Keratinocyte (primary cell): ENCODE results near the gene TXNDC12. TPM values are rescaled to one million over a fixed set of nuclear protein-coding genes. Genes with fewer than 3 reads are reported as not detected.

Source experiments
- DNase-seq: peaks from one replicate; pipeline ENCODE4 v3.0.0-alpha.2; 2011; ENCODE audit warnings: low read depth, missing footprints, low spot score
- FAIRE-seq: peaks from 2 replicates; lab custom pipeline; 2011; peaks lifted over from hg19 to GRCh38; lab: Jason Lieb, UNC
- H2AFZ ChIP-seq: 2 replicates; pipeline ENCODE4 v1.6.0; 2012; ENCODE audit warnings: low read length, control low read depth, inconsistent platforms; ENCODE audit not compliant: control insufficient read depth
- H3K27ac ChIP-seq: 2 replicates; pipeline ENCODE4 v1.5.1; 2011; ENCODE audit warnings: low read length; ENCODE audit not compliant: control insufficient read depth, insufficient read depth
- H3K27me3 ChIP-seq: 3 replicates; pipeline ENCODE4 v1.6.0; 2011; ENCODE audit warnings: low read length; ENCODE audit not compliant: control insufficient read depth, insufficient read depth; ENCODE audit errors: extremely low read depth
- H3K36me3 ChIP-seq, 2 experiments: 2 replicates in 1 of 2; 3 replicates in 1 of 2; pipeline ENCODE4 v1.5.1; 2011; ENCODE audit warnings: low read length in 2 of 2, mild to moderate bottlenecking in 1 of 2; ENCODE audit not compliant: control insufficient read depth in 2 of 2, insufficient read depth in 2 of 2; ENCODE audit errors: extremely low read depth in 1 of 2
- H3K4me1 ChIP-seq: 3 replicates; pipeline ENCODE4 v1.5.1; 2011; ENCODE audit warnings: low read length; ENCODE audit not compliant: control insufficient read depth, insufficient read depth; ENCODE audit errors: extremely low read depth
- H3K4me2 ChIP-seq: 3 replicates; pipeline ENCODE4 v1.6.0; 2011; ENCODE audit warnings: low read depth, low read length; ENCODE audit not compliant: control insufficient read depth, insufficient read depth; ENCODE audit errors: extremely low read depth
- H3K4me3 ChIP-seq, 3 experiments: fragments of 200-600 bp in 1 of 3; sonication (generic) in 1 of 3; 2 replicates in 2 of 3; 3 replicates in 1 of 3; pipeline ENCODE4 v1.5.1; 2011 to 2016; ENCODE audit warnings: low read length in 3 of 3, mild to moderate bottlenecking in 3 of 3, control low read depth in 2 of 3, inconsistent platforms in 1 of 3, low read depth in 1 of 3, mixed read lengths in 1 of 3, mixed run types in 1 of 3, moderate library complexity in 1 of 3; ENCODE audit not compliant: control insufficient read depth in 2 of 3, insufficient read depth in 2 of 3; ENCODE audit errors: extremely low read depth in 1 of 3
- H3K79me2 ChIP-seq: 2 replicates; pipeline ENCODE4 v1.6.0; 2012; ENCODE audit warnings: low read length; ENCODE audit not compliant: control insufficient read depth, insufficient read depth
- H3K9ac ChIP-seq: 3 replicates; pipeline ENCODE4 v1.6.0; 2011; ENCODE audit warnings: low read length; ENCODE audit not compliant: control insufficient read depth, insufficient read depth; ENCODE audit errors: extremely low read depth
- H3K9me1 ChIP-seq: 3 replicates; pipeline ENCODE4 v1.6.0; 2011; ENCODE audit warnings: low read length; ENCODE audit not compliant: control insufficient read depth, insufficient read depth; ENCODE audit errors: extremely low read depth
- H3K9me3 ChIP-seq: 2 replicates; pipeline ENCODE4 v1.5.1; 2012; ENCODE audit warnings: low read depth, low read length; ENCODE audit not compliant: control insufficient read depth
- H4K20me1 ChIP-seq: 3 replicates; pipeline ENCODE4 v1.6.0; 2011; ENCODE audit warnings: low read length; ENCODE audit not compliant: control insufficient read depth, insufficient read depth; ENCODE audit errors: extremely low read depth
- CTCF ChIP-seq, 3 experiments: IDR thresholded peaks in 1 of 3; conservative IDR thresholded peaks in 1 of 3; optimal IDR thresholded peaks in 1 of 3; 2 replicates in 2 of 3; 3 replicates in 1 of 3; pipeline versions ENCODE3 to v1.5.1; 2011; ENCODE audit warnings: low read length in 3 of 3, mild to moderate bottlenecking in 3 of 3, moderate library complexity in 2 of 3, control low read depth in 1 of 3, inconsistent platforms in 1 of 3; ENCODE audit not compliant: insufficient read depth in 2 of 3; ENCODE audit errors: extremely low read depth in 1 of 3
- EZH2 ChIP-seq: IDR thresholded peaks from one replicate; pipeline ENCODE4 v1.6.1; 2012; ENCODE audit warnings: inconsistent platforms, mild to moderate bottlenecking, low read length, moderate library complexity
- dilution Hi-C: fragments of 300-500 bp; cut with MboI; formaldehyde crosslinking; loops from one replicate; pipeline ENCODE4 v1.7.0; 2020; ENCODE audit warnings: low sequenced_read_pairs; ENCODE audit not compliant: extremely low pct_ligation_motif_present
- polyA plus RNA-seq, 5 experiments: library from polyadenylated mRNA; depleted of rRNA in 3 of 5; stranded (reverse) in 3 of 5; stranded (forward) in 1 of 5; unstranded in 1 of 5; fragments of >200 nt; gene quantifications; 1 replicate in 1 of 5; 2 replicates in 3 of 5; 3 replicates in 1 of 5; pipeline versions ENCODE4 v1.2.1 to v1.2.3, GENCODE V29; 2011 to 2012; ENCODE audit warnings: missing spikeins in 2 of 5, low read depth in 1 of 5, low replicate concordance in 1 of 5

Gene TXNDC12
- polyA plus RNA-seq, 1 donor (not counting 4 experiments of a cell fraction or from before 2014, with no cell fraction given), result 28.2 TPM

GRCh38 chr1:52056163-52056936 lies 1.4 kb upstream of the TXNDC12 start, which contains the start of gene BTF3L4:
Gene BTF3L4 (plus strand): TSS chr1:52056295. CDS start chr1:52059848, 3,553 bp downstream.
- Histone ChIP-seq H3K9me1 (no peaks in the 10 kb centered on the region), H3K4me2 (peak within 1 kb of the TSS; percentile 83), H3K36me3 (peaks cover 1 to 13% of the 10 kb centered on the region in 2 experiments), H3K79me2 (peaks cover 56% of the 10 kb centered on the region), H2AFZ (peak within 1 kb of the TSS; percentile 92), H3K27ac (peak within 1 kb of the TSS; percentile 93), H3K4me1 (peaks cover 27% of the 10 kb centered on the region), H4K20me1 (no peaks in the 10 kb centered on the region), H3K9ac (peak within 1 kb of the TSS; percentile 85), H3K27me3 (no peaks in the 10 kb centered on the region), H3K9me3 (no peaks in the 10 kb centered on the region), H3K4me3 (peak within 1 kb of the TSS; percentile 70 to 96 (median 87))
- TF ChIP-seq EZH2, result no peak
- no peak for TF ChIP-seq CTCF (optimal IDR thresholded peaks at IDR 0.05 in 1 of 3, IDR thresholded peaks at IDR 0.05 in 1 of 3, conservative IDR thresholded peaks at IDR 0.05 in 1 of 3; ENCODE audit: extremely low read depth in 1 of 3, insufficient read depth in 2 of 3, low read length in 3 of 3)
- DNase-seq, result no peak
- dilution Hi-C loops, result no loop called here
- FAIRE-seq, result no peak

- Histone ChIP-seq H3K9me3 (no peaks in the 10 kb centered on the region), H3K9me1 (no peaks in the 10 kb centered on the region), H3K4me1 (peaks cover 27% of the 10 kb centered on the region), H3K27ac (peak overlapping the region; percentile 93), H3K4me3 (peak overlapping the region; percentile 70 to 96 (median 87)), H3K27me3 (no peaks in the 10 kb centered on the region), H3K4me2 (peak overlapping the region; percentile 73), H2AFZ (peak overlapping the region; percentile 92), H3K79me2 (peaks cover 53% of the 10 kb centered on the region), H3K36me3 (peaks cover 1 to 9% of the 10 kb centered on the region in 2 experiments), H4K20me1 (no peaks in the 10 kb centered on the region), H3K9ac (peak overlapping the region; percentile 85)
- FAIRE-seq (peak; percentile 52), DNase-seq (no peak)
- TF ChIP-seq EZH2, result no peak
- TF ChIP-seq CTCF (optimal IDR thresholded peaks at IDR 0.05 in 1 of 3, IDR thresholded peaks at IDR 0.05 in 1 of 3, conservative IDR thresholded peaks at IDR 0.05 in 1 of 3; ENCODE audit: extremely low read depth in 1 of 3, insufficient read depth in 2 of 3, low read length in 3 of 3), result no peak
- dilution Hi-C loops, result no loop called here
Measured at GRCh38 chr1:52055866-52056162, 823 bp upstream of the TXNDC12 start.
